ENCODE results near the gene MBTPS1. TPM values are rescaled to one million over a fixed set of nuclear protein-coding genes. Genes with fewer than 3 reads are reported as not detected.

The MBTPS1 gene
- total RNA-seq, 1 experiment from 2014 or later = 46.9 TPM

- TF ChIP-seq, protein P1, sequence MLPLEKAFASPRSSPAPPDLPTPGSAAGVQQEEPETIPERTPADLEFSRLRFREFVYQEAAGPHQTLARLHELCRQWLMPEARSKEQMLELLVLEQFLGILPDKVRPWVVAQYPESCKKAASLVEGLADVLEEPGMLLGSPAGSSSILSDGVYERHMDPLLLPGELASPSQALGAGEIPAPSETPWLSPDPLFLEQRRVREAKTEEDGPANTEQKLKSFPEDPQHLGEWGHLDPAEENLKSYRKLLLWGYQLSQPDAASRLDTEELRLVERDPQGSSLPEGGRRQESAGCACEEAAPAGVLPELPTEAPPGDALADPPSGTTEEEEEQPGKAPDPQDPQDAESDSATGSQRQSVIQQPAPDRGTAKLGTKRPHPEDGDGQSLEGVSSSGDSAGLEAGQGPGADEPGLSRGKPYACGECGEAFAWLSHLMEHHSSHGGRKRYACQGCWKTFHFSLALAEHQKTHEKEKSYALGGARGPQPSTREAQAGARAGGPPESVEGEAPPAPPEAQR (CRISPR knock-in tag; IDR thresholded peaks at IDR 0.05) = no peak
- no peak for TF ChIP-seq SP1 (CRISPR knock-in tag; conservative IDR thresholded peaks at IDR 0.05)
- TF ChIP-seq FOXJ3 (CRISPR knock-in tag; IDR thresholded peaks at IDR 0.05; ENCODE audit: borderline replicate concordance) = no peak
- TF ChIP-seq TEAD4 (CRISPR knock-in tag; IDR thresholded peaks at IDR 0.05) = no peak
- TF ChIP-seq GRHL2 (CRISPR knock-in tag; IDR thresholded peaks at IDR 0.05; ENCODE audit: insufficient replicate concordance, severe bottlenecking) = no peak
- no peak for TF ChIP-seq MXD4 (CRISPR knock-in tag; IDR thresholded peaks at IDR 0.05; ENCODE audit: borderline replicate concordance)
- TF ChIP-seq, protein P2, sequence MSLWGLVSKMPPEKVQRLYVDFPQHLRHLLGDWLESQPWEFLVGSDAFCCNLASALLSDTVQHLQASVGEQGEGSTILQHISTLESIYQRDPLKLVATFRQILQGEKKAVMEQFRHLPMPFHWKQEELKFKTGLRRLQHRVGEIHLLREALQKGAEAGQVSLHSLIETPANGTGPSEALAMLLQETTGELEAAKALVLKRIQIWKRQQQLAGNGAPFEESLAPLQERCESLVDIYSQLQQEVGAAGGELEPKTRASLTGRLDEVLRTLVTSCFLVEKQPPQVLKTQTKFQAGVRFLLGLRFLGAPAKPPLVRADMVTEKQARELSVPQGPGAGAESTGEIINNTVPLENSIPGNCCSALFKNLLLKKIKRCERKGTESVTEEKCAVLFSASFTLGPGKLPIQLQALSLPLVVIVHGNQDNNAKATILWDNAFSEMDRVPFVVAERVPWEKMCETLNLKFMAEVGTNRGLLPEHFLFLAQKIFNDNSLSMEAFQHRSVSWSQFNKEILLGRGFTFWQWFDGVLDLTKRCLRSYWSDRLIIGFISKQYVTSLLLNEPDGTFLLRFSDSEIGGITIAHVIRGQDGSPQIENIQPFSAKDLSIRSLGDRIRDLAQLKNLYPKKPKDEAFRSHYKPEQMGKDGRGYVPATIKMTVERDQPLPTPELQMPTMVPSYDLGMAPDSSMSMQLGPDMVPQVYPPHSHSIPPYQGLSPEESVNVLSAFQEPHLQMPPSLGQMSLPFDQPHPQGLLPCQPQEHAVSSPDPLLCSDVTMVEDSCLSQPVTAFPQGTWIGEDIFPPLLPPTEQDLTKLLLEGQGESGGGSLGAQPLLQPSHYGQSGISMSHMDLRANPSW (CRISPR knock-in tag; conservative IDR thresholded peaks at IDR 0.05; ENCODE audit: low read depth) = no peak
- TF ChIP-seq RORB (CRISPR knock-in tag; IDR thresholded peaks at IDR 0.05) = no peak
- TF ChIP-seq ZNF423 (CRISPR knock-in tag; IDR thresholded peaks at IDR 0.05) = peak; percentile 15; the same call in 1 of the 2 replicates
- TF ChIP-seq TEAD1 (CRISPR knock-in tag; IDR thresholded peaks at IDR 0.05) = no peak
- TF ChIP-seq JUN (CRISPR knock-in tag; IDR thresholded peaks at IDR 0.05) = no peak
Observed at GRCh38 chr16:84042879-84043485, 73.8 kb downstream of the MBTPS1 start (continued).

GRCh38 chr16:84042308-84042878 lies 74.3 kb downstream of the MBTPS1 start, which contains the start of gene SLC38A8:
Gene SLC38A8, minus strand, starts transcription at chr16:84042795. Its CDS starts 638 bp downstream, at chr16:84042157.
- ATAC-seq (no peak), DNase-seq (ENCODE audit: low spot score) (no peak)
- CTCF ChIA-PET = interaction anchor here (1.0 to 10.2 kb wide), 15 partner anchors 10 to 145 kb away, joined by 3 to 131 read pairs (median 7); partner anchors contain the start of genes MBTPS1, OSGIN1 and TAF1C
- Mint-ChIP-seq H3K27ac (no peak within 1 kb of the TSS), H3K4me1 (peaks cover 17% of the 10 kb centered on the region), H3K4me3 (no peak within 1 kb of the TSS), H3K27me3 (ENCODE audit: low read depth) (no peaks in the 10 kb centered on the region), H3K36me3 (no peaks in the 10 kb centered on the region), H3K9me3 (no peaks in the 10 kb centered on the region)
- POLR2A ChIA-PET = no interaction called here
- TF ChIP-seq MAX (CRISPR knock-in tag; IDR thresholded peaks at IDR 0.05) = no peak
- TF ChIP-seq, protein P1 (CRISPR knock-in tag; IDR thresholded peaks at IDR 0.05) = no peak
- TF ChIP-seq NFYB (CRISPR knock-in tag; conservative IDR thresholded peaks at IDR 0.05; ENCODE audit: low read depth) = no peak
- no peak for TF ChIP-seq USF1 (CRISPR knock-in tag; IDR thresholded peaks at IDR 0.05)
- no peak for TF ChIP-seq CTCF (IDR thresholded peaks at IDR 0.05)
- TF ChIP-seq NR2C2 (CRISPR knock-in tag; IDR thresholded peaks at IDR 0.05) = no peak
- no peak for TF ChIP-seq AR (CRISPR knock-in tag; IDR thresholded peaks at IDR 0.05)
- TF ChIP-seq, protein P3, sequence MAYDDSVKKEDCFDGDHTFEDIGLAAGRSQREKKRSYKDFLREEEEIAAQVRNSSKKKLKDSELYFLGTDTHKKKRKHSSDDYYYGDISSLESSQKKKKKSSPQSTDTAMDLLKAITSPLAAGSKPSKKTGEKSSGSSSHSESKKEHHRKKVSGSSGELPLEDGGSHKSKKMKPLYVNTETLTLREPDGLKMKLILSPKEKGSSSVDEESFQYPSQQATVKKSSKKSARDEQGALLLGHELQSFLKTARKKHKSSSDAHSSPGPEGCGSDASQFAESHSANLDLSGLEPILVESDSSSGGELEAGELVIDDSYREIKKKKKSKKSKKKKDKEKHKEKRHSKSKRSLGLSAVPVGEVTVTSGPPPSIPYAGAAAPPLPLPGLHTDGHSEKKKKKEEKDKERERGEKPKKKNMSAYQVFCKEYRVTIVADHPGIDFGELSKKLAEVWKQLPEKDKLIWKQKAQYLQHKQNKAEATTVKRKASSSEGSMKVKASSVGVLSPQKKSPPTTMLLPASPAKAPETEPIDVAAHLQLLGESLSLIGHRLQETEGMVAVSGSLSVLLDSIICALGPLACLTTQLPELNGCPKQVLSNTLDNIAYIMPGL (CRISPR knock-in tag; IDR thresholded peaks at IDR 0.05) = no peak
- TF ChIP-seq GRHL2 (CRISPR knock-in tag; IDR thresholded peaks at IDR 0.05; ENCODE audit: insufficient replicate concordance, severe bottlenecking) = no peak
- no peak for TF ChIP-seq SP1 (CRISPR knock-in tag; conservative IDR thresholded peaks at IDR 0.05)
- no peak for TF ChIP-seq IRF2 (CRISPR knock-in tag; IDR thresholded peaks at IDR 0.05; ENCODE audit: borderline replicate concordance, low read depth)
- TF ChIP-seq RELA (CRISPR knock-in tag; IDR thresholded peaks at IDR 0.05; ENCODE audit: borderline replicate concordance) = no peak
- TF ChIP-seq SMAD4 (CRISPR knock-in tag; IDR thresholded peaks at IDR 0.05) = no peak
- TF ChIP-seq OVOL2 (CRISPR knock-in tag; IDR thresholded peaks at IDR 0.05; ENCODE audit: borderline replicate concordance) = no peak
